Uterus (tissue), 4 donors: ENCODE results near the gene ZYX. TPM values are rescaled to one million over a fixed set of nuclear protein-coding genes. Genes with fewer than 3 reads are reported as not detected.

Experiments used
- DNase-seq, 2 donors: peaks; one replicate each; pipeline ENCODE4 v3.0.0-alpha.2; 2019 to 2020
- H3K27ac ChIP-seq, 2 donors: fragments of 200-600 bp; sonication (generic); 1 replicate in 1 of 2; 2 replicates in 1 of 2; pipeline ENCODE4 v1.5.1; 2016 to 2018
- H3K27me3 ChIP-seq, 2 donors: fragments of 200-600 bp; sonication (generic); one replicate each; pipeline ENCODE4 v1.5.1; 2018 to 2019; ENCODE audit warnings: control low read depth in 1 of 2
- H3K36me3 ChIP-seq, 2 donors: fragments of 200-600 bp; sonication (generic); one replicate each; pipeline ENCODE4 v1.5.1; 2019; ENCODE audit warnings: control low read depth in 1 of 2
- H3K4me1 ChIP-seq, 2 donors: fragments of 200-600 bp; sonication (generic); one replicate each; pipeline ENCODE4 v1.5.1; 2018 to 2019; ENCODE audit warnings: control low read depth in 1 of 2
- H3K4me3 ChIP-seq, 2 donors: fragments of 200-600 bp; sonication (generic); 1 replicate in 1 of 2; 2 replicates in 1 of 2; pipeline ENCODE4 v1.5.1; 2018 to 2019; ENCODE audit warnings: mild to moderate bottlenecking in 1 of 2
- H3K9me3 ChIP-seq, 2 donors: fragments of 200-600 bp; sonication (generic); one replicate each; pipeline ENCODE4 v1.5.1; 2019; ENCODE audit warnings: control low read depth in 1 of 2
- CTCF ChIP-seq, 4 experiments: fragments of 200-600 bp in 2 of 4; fragments of 450-650 bp in 2 of 4; sonication (generic) in 2 of 4; IDR thresholded peaks; one replicate each; pipeline ENCODE4 v1.5.1; 2016 to 2019; ENCODE audit warnings: antibody characterized with exemption in 4 of 4, mild to moderate bottlenecking in 2 of 4, moderate library complexity in 1 of 4
- POLR2A ChIP-seq, 2 donors: fragments of 450-650 bp; IDR thresholded peaks; one replicate each; pipeline ENCODE4 v1.6.1; 2016; ENCODE audit warnings: antibody characterized with exemption in 2 of 2, mild to moderate bottlenecking in 1 of 2, moderate library complexity in 1 of 2
- intact Hi-C: fragments of 100-400 bp; cut with DNase I; formaldehyde crosslinking; loops from one replicate; pipeline ENCODE4 v1.15.1; 2023; ENCODE audit warnings: low total_unique reads
- total RNA-seq, 4 donors: library from RNA; depleted of rRNA in 3 of 4; stranded (reverse); fragments of >200 nt in 3 of 4; gene quantifications; one replicate each; pipeline versions ENCODE4 v1.1.0 to v1.2.4, GENCODE V29; 2014 to 2023
- donor health status: DM: yes; HTN: yes; CAD: no.

Gene ZYX
- total RNA-seq, 4 donors from 2014 or later = 46.0 to 494 (median 95.9) TPM

GRCh38 chr7:143394068-143394467, 12.9 kb downstream of the ZYX start:
- Histone ChIP-seq H3K4me3 (no peak overlapping the region), H3K36me3 (no peaks in the 10 kb centered on the region), H3K27ac (peak overlapping the region; percentile 98 to 99), H3K27me3 (no peaks in the 10 kb centered on the region), H3K9me3 (no peaks in the 10 kb centered on the region), H3K4me1 (peaks cover 20 to 25% of the 10 kb centered on the region in 2 donors)
- TF ChIP-seq CTCF (IDR thresholded peaks at IDR 0.05) (no peak), POLR2A (IDR thresholded peaks at IDR 0.05) (no peak)
- intact Hi-C loops = no loop called here
- no peak for DNase-seq

- intact Hi-C loops = no loop called here
- no peak for DNase-seq
- no peaks in the 10 kb centered on the region for H3K36me3 ChIP-seq
Observed at GRCh38 chr7:143394777-143395176, 13.6 kb downstream of the ZYX start.

GRCh38 chr7:143395187-143396149, 14.3 kb downstream of the ZYX start:
- no peak for TF ChIP-seq POLR2A (IDR thresholded peaks at IDR 0.05)
- no peak for TF ChIP-seq CTCF (IDR thresholded peaks at IDR 0.05)
- Histone ChIP-seq H3K27ac (no peak overlapping the region), H3K9me3 (no peaks in the 10 kb centered on the region), H3K4me3 (no peak overlapping the region), H3K36me3 (no peaks in the 10 kb centered on the region), H3K4me1 (peaks cover 20 to 23% of the 10 kb centered on the region in 2 donors), H3K27me3 (no peaks in the 10 kb centered on the region)
- DNase-seq = no peak
- intact Hi-C loops = no loop called here

More at GRCh38 chr7:143394777-143395176, 13.6 kb downstream of the ZYX start:
- Histone ChIP-seq H3K4me1 (peaks cover 20 to 25% of the 10 kb centered on the region in 2 donors), H3K9me3 (no peaks in the 10 kb centered on the region), H3K4me3 (no peak overlapping the region), H3K27ac (no peak overlapping the region), H3K27me3 (no peaks in the 10 kb centered on the region)
- TF ChIP-seq CTCF (IDR thresholded peaks at IDR 0.05) = no peak
- no peak for TF ChIP-seq POLR2A (IDR thresholded peaks at IDR 0.05)

- H3K4me1 ChIP-seq = peaks cover 16% of the 10 kb centered on the region in 2 donors
- intact Hi-C loops = no loop called here
- no peak overlapping the region for H3K27ac ChIP-seq
- no peak overlapping the region for H3K4me3 ChIP-seq
- no peak for DNase-seq
- no peaks in the 10 kb centered on the region for H3K36me3 ChIP-seq
- TF ChIP-seq POLR2A (IDR thresholded peaks at IDR 0.05) (no peak), CTCF (IDR thresholded peaks at IDR 0.05) (no peak)
- no peaks in the 10 kb centered on the region for H3K9me3 ChIP-seq
- no peaks in the 10 kb centered on the region for H3K27me3 ChIP-seq
Observed at GRCh38 chr7:143396182-143396581, 15.0 kb downstream of the ZYX start.
